UCSD-AML1 (cell line): ENCODE data around the gene CAPN5.
A peak's percentile ranks its signal among the peaks of the same experiment; 100 is the strongest.

ENCODE experiments used
- DNase-seq: peaks from one replicate; lab custom pipeline; 2025; ENCODE audit not compliant: unreplicated experiment; lab: John Stamatoyannopoulos, UW

CAPN5 gene

DNA sequence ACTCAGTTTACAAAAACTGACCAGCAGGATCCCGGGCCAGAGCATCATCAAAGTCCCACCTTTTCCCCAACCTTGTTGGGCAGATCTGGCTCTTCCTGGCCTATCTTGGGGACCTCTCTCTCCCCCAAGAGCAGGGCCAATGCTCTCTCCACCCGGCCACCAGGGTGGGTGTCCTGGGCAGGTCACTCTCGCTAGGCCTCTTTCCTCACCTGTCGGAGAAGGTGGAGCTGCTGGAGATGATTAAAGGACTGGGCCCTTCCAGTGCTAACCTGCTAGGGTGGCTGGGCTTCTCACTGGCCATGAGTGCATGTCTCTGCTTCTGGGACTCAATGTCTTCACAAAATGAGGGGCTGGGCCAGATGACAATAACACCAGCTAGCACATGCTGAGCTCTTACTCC lies 2.9 kb upstream of the CAPN5 start:
- DNase-seq = no peak

DNA sequence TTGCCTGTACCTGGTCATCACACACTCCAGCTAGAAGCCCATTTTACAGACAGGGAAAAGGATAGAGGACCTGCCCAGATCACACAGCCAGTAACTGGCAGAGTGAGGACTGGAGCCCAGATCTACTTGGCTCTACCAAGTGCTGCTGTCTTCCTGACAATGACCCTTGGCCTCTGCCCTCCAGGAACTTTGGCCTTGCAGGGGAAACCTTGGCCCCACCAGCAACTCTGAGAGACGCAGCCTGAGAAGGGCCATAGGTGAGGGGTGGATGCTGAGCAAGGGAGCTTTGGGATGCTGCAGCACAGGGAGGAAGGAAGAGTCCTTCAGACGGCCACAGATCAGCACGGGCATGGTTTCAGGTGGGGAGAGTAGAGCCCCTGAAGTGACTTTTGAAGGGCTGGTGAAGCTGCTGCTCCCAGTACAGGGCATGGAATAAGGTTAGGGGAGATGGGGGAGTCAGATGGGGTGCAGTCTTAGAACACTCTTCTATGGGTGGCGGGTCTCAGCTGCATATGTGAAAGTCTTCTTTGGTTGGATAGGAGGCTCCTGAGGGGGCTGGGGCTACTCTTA lies 2.0 kb upstream of the CAPN5 start:
- no peak for DNase-seq

DNA sequence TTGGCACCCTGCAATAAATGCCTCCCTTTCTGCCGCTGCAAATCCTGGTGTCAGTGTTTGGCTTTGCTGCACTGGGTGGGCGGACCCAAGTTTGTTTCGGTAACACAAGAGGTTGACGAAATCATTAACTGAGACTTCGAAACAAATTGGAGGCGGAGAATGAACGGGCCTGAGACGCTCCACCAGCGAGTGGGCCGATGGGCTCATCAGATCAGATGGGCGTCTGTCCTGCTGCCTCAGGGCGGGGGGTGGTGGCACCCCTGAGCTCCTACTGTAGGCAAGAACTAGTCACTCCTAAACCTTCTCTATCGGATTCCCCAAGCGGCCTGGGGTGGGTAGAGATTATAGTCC lies 918 bp upstream of the CAPN5 start:
- DNase-seq = no peak

DNA sequence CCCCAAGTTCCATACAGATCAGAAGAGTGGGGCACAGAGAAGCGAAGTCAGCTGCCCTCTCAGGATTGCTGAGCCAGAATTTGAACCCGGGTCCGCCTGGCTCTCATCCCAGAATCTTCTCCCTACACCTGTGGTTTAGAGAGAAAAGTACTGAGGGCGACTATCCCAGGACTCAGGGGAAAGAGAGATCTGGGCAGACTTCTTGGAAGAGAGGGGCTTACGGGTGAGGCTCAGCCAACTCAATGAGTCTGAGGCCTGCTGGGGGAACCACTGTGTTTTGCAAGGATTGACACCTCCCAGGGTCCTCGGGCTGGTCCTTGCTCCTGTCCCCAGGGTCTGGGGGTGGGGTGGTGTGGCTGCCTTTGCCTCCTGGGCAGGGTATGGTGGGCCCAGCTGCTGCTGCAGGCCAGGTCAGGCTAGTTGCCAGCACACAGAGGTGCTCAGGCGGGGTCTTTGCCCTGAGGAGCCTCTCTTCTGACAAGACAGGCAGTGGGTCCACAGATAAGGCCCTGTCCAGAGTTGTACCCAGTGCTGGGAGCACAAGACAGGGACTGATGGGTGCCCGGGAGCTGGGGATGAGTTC lies 1.2 kb downstream of the CAPN5 start:
- no peak for DNase-seq

DNA sequence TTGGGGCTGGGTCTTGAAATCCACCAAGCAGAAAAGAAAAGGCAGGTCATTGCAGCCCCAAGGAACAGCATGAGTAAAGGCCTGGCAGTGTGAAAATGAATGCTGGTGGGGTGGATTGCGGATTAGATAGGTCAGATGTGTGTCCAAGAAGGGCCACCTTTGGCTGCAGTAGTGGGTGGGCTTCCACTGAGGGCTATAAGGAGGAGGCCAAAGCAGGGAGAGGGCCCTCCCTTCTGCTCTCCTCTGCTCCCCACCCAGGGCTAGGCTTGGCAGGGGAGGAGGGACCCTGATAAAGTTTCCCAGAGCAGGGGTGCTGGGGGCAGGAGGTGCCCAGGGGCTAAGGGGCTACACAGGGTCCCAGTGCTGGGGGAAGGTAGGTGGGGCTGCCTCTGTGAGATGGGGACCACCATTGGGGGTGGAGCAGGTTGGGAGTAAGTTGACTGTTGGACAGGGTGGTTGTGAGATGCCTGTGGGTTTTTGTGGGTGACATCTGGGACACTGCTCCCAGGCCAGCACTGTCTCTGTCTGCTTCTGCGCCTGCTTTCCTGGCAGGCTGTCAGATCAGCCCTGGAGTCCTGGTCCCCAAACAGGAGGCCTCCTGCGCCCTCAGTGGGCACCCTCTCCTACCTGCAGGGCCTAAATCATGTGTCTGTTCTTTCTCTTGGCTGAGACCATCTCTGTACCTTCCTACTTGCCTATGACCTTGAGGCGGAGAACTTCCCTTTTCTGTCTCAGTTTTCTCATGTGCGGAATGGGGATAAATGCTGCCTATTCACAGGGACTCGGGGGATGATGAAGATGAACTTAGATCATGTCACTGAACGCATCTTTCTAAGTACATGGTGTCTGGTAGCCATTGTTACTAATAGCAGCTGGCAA lies 1.9 kb downstream of the CAPN5 start:
- DNase-seq = no peak

DNA sequence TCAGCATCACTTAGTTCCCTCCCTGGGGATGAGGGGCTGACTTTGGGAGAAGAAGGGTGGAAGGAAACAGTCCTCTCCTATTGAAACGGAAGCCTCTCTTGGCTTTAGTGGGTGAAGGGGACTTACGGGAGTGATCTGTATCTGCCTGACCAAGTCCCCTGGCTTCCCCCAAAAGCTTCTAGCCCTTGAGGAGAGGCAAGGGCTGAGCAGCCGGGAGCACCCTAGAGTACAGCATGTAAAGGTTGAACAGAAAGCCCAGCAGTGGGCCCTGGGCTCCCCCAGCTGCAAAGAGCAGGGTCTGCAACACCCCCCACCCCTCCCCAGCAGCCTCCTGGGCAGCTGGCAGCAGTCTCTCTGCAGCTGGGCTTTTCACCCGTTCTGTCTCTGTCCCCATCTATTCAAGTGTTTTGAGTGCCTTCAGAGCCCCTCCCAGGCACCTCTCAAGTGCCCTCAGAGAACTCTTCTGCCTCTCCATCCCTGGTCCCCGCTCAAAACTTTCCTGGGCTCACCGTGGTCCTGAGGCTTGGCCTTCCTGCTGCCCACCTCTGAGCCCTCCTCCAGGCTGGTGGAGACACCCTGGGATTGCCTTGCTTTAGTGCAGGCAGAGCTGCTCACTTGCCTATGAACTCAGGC lies 2.7 kb downstream of the CAPN5 start:
- no peak for DNase-seq

DNA sequence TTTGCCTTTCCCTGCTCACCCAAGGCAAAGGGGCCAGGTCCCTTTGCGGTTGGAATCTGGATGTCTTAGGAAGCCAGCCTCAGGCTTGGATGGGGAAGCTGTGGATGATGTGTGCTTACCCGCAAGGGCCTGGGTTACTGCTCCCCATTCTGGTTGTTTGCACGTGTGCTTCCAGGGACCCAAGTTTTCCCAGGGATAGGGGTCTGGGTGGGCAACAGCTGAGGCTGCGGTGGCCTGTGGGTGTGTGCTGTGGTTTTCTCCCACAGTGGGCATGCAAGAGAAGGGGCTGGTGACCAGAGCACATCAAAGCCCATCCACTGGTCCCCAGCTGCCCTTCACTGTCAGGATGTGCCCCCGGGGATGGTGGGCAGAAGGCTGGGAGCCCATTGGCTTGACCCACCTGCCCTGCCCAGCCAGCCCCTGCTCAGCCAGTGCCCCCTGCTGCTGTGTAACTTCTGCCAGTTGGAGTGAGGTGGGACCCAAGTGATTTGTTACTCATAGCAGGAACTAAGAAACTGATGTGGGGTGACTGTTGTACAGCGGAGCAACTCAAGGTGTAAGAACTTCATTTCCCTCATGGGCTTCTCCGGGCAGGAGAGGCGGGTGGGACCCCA lies 3.3 kb downstream of the CAPN5 start:
- DNase-seq = no peak

DNA sequence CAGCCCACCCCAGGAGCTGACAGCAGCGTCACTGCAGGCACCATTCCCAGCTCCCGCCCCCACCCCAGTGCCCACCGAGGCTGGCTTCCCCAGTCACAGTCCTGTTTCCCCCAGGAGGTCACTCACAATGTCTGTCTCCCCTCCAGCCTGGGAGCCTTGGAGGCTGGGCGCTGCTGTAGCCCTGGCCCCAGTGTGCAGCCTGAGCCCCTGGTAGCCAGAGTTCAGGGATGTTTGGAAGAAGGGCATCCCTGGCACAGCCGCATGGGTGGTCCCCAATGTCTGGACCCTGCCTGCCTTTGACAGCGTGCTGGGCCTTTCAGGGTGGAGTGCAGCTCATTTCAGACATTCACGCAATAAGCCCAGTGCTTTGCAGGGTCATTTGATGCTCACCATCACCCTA lies 4.3 kb downstream of the CAPN5 start:
- DNase-seq = no peak

DNA sequence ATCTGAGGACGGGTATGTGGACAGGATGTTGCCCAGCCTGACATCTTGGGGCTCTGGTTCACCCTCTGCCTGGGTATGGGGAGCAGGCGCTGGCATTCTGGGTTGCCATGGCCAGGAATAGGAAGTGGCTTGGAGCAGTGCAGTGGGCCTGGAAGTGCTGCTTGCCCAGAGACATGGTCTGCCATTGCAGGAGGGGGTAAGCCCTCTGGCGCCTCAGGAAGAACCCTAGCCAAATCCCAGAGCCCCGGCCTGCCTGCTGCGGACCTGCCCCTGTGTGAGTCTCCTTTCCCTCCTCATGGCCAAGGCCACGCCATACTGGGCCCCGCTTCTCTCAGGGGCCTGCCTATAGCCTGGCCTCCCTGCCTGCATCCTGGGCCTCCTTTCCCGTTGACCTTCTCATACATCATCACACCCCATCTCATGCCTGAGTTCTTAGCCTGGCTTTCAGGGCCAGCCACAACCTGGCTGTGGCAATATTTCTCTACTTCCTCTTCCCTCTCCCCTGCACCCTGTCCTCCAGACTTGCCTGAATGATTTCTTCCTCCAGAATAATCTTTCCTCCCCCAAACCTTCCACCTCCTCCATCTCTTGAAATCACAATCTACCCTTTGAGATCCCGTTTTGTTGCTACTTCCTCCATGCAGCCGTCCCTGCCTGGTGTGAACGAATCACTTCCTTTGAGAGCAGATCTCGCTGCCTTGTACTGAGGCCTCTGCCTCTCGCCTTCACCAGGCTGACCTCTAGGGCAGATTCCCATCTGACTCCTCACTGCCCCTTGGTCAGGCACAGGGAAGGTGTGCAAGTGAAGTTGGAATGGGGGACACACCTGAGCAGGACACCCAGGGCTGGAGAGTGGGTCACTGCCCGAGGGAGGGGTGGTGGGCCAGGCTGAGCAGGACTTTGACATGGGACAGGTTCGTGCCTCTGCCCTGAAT lies 5.2 kb downstream of the CAPN5 start:
- no peak for DNase-seq

DNA sequence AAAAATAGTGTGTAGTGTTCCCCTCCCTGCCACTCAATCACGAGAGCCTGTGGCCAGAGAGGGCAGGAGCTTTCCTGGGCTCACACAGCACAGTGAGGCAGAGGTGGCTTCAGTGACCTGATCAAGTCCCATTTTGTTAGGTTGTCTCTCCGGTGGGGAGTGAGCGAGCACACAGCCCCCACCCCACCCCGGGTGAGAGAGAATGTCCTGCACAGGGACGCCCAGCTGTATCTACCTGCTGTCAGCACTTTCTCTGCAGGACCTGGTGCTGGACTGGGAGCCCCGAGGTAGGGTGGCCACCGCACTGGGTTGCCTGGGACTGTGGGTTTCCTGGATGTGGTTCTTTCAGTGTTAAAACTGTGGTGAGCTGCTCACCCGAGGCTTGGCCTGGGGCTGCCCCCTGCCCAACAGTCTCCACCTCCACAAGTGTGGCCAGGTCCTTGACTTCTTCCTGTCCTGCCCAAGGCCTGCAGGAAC lies 6.1 kb downstream of the CAPN5 start:
- peak; percentile 63 for DNase-seq

DNA sequence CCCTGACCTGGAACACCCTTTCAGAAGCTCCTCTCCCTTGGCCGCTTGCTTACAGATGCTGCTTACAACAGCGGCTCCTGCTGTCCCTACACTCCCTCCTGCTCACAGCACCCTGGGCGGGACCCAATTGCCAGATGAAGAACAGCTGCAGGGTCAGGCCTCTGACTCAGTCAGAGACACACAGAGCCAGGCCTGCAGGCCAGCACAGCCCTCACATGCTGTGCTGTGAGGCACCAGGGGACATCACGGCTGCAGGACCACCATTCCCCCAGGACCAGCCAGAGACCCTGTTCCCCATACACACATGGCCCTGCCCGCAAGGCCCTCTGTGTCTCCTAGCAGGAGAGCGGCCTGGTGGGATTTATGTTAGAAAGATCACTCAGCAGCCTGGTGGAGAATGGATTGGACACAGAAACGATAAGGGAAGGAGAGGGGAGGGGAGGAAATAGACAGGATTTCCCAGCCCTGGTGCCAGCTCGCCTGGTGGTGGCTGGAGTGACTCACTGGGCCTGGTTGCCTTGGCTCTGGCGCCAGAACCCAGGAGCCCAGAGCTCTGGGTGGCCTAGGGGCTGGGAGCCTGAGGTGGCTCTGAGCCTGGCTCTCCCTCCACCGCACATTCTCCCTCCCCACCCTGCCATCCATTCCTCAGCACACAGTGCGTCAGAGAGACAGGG lies 6.7 kb downstream of the CAPN5 start:
- peak; percentile 63 for DNase-seq

DNA sequence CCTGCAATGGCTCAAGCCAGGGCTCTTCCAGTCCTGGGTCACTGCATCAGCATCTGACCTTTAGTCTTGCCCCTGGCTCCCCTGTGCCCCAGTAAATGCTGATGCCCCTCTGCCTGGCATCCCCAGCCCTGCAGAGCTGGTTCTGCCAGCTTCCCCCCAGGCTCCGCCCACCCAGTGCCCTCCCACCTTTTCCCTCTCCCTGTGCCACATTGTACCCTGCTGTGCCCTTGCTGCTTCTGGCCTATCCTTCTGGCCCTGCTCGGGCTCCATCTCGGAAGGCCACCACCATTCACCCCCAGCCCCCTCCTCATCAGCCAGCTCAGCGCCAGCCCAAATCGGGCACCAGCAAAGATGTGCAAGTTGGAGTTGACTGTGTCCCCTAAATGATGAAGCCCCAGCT lies 7.4 kb downstream of the CAPN5 start:
- DNase-seq = no peak

DNA sequence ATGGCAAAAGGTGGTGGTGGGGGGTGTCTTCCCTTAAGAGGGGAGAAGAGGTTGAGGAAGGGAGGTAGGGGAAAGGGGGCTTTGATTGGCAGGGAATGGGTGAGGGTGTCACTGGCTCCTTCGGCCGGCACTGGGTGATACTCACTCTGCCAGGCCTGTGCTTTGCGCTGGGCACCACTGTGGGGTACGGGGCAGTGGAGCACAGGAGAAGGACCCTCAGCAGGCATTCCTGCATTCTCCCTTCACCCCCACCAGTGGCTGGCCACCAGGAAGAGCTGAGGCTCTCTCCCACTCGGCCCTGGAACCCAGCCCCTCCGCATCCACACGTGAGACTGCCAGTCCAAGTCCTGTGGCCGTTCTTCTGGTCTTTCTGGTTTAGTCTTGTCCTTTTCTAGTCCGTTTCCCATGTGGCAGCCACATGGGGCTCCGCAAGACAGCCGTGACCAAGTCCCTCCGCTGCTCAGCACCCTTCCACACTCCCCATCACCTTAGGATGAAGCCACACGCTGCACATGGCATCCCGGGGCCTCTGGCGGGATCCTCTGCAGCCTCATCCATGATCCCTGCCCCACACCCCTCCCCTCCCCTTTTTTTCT lies 8.0 kb downstream of the CAPN5 start:
- DNase-seq = no peak

DNA sequence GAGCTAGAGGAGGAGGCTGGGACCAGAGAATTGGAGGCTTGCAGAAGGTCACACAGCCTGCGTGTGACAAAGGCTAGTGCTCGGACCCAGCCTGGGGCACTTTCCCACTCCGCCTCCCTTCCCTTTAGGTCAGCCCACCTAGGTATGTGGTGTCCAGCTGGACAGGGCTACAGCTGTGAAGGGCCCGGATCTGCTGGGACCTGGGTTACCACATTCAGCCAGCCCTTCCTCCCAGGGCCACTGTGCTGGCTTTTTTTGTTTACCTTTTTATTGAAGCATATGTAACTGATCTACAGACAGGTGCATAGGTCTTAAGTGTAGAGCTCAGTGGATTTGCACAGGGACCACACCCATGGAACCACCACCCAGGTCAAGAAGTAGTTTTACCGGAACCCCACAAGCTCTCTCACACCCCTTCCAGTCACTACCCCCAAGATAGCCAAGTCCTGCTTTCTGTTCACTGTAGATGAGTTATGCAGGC lies 8.7 kb downstream of the CAPN5 start:
- no peak for DNase-seq

DNA sequence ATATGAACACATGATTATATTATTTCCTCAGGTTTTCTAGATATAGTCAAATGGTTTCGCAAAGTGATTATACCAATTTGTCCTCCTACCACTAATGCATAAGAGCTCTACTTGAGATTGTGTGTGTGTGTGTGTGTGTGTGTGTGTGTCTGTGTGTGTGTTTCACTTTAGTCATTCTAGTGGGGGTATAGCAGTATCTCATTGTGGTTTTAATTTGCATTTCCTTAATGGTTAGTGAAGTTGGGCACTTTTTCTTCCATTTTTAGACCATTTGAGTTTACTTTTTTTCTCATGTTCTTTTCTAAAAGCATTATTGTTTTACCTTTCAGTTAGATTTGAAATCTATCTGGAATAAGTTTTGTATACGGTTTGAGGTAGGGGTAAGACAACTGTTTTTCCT lies 12.9 kb downstream of the CAPN5 start:
- DNase-seq = no peak

DNA sequence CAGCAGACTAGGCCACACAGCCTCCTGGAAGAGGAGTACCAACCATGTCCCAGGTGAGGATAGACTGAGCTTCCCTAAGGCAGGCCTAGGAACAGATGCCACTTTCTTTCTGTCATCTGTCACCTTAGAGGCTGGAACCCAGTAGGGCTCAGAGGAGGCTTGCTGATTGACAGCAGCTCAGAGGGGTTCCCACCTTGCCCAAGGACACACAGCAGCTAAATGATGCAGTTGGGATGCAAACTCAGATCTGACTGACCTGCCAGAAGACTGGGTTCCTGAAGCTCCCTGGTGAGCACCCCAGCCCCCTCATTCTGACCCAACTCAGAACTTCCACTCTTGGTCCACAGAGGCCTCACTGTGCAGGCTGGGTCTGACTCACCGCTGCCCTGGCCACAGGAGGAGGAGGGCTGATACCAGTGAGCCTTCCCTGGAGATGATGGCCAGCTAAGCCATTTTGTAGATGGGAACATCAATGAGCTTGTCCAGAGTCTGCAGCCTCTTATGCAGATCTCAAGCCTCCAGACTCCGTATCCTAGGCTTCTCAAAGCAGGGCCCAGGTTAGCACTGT lies 14.0 kb downstream of the CAPN5 start:
- no peak for DNase-seq

DNA sequence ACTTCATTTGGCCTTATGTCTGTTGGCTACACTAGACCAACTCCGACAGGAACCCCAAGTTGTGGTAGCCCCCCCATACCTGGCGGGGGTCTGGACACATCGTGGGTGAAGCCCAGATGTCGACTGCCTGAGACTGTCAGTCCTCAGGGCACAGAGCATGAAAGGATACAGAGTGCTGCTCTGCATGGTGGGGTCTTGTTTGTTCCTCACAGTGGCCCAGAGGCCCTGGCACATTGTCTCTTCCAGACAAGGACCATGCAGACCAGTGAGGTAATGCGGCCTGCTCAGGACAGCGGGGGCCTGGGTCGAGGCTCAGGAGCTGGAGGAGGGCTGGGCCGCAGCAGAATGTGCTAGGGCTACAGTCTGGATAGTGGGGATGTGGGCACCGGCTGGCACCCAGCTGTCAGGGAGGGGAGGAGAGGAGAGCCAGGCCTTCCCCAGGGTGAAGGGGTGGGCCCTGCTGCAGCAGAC lies 14.6 kb downstream of the CAPN5 start:
- no peak for DNase-seq

DNA sequence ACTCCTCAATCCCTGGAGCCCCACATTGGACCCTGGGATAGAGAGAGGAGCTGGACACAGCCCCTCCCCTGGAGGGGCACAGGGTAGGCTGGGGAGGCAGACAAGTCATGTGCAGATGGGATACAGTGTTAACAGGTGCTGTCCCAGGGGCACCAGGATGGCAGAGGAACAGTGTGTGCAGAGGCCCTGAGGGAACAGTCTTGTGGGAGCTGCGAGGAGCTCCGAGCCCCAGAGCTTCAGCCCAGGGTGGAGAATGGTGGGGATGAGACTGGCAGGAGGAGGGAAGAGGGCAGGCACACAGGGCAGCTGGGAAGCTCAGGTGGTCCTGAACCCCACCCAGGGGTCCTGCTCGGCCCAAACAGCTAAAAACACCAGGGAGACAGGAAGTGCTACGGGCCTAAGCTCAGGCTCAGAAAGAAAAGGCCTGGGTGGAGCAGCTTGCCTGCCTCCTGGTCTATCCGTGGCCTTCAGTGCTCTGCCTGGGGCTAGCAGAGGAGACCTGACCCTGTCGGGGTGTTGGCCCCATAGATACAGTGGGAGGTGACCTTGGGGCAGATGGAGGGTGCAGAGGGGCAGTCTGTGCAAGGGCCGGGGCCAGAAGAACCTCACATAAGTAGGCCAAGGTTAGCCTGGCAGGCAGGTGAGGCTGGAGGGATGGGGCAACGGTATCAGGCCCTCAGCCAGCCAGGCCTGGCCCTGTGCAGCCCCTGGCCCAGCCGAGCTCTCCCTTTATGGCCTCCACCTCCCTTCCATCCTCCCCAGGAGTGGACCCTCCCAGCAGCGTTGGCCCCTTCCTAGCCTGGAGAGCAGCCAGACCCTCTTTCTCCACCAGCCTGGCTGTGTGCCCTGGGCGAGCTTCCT lies 15.4 kb downstream of the CAPN5 start:
- no peak for DNase-seq
